Endothelial cell (in vitro differentiated cells): ENCODE results near the gene MSX1. TPM values are rescaled to one million over a fixed set of nuclear protein-coding genes. Genes with fewer than 3 reads are reported as not detected.

Experiments
- DNase-seq: peaks from one replicate; pipeline ENCODE4 v3.0.0; 2021; ENCODE audit warnings: low spot score
- H3K27ac Mint-ChIP-seq: one replicate; pipeline ENCODE4 v1.8.0; 2021; ENCODE audit warnings: mixed read lengths, inconsistent platforms; ENCODE audit not compliant: unreplicated experiment
- H3K27me3 Mint-ChIP-seq: one replicate; pipeline ENCODE4 v1.8.0; 2021; ENCODE audit warnings: mild to moderate bottlenecking, moderate library complexity, mixed read lengths, inconsistent platforms; ENCODE audit not compliant: unreplicated experiment
- H3K36me3 Mint-ChIP-seq: one replicate; pipeline ENCODE4 v1.8.0; 2021; ENCODE audit warnings: mild to moderate bottlenecking, low read depth, mixed read lengths, inconsistent platforms; ENCODE audit not compliant: unreplicated experiment
- H3K4me1 Mint-ChIP-seq: one replicate; pipeline ENCODE4 v1.8.0; 2021; ENCODE audit warnings: mild to moderate bottlenecking, mixed read lengths, inconsistent platforms; ENCODE audit not compliant: unreplicated experiment
- H3K4me3 Mint-ChIP-seq: one replicate; pipeline ENCODE4 v1.8.0; 2021; ENCODE audit warnings: mild to moderate bottlenecking, mixed read lengths, inconsistent platforms; ENCODE audit not compliant: unreplicated experiment
- H3K9me3 Mint-ChIP-seq: one replicate; pipeline ENCODE4 v1.8.0; 2021; ENCODE audit warnings: mixed read lengths, inconsistent platforms; ENCODE audit not compliant: unreplicated experiment
- CTCF ChIP-seq: fragments of 200-600 bp; sonication (generic); IDR thresholded peaks from one replicate; pipeline ENCODE4 v1.5.0; 2021; ENCODE audit warnings: antibody characterized with exemption; ENCODE audit not compliant: unreplicated experiment
- total RNA-seq: library from RNA; stranded (reverse); fragmentation: NEBNext Ultra II Directional; extraction: Animal tissue kit (Norgen Biotek cat#: 25700); gene quantifications from one replicate; pipeline ENCODE4 v1.2.1, GENCODE V29; 2021; ENCODE audit not compliant: unreplicated experiment

The MSX1 gene
- total RNA-seq, 1 donor from 2014 or later, result 17.4 TPM

GRCh38 chr4:4857001-4857808 is 2.3 kb upstream of the MSX1 start:
- Mint-ChIP-seq H3K4me1 (peaks cover 56% of the 10 kb centered on the region), H3K27me3 (peaks cover 29% of the 10 kb centered on the region)

GRCh38 chr4:4857809-4858508 is 1.5 kb upstream of the MSX1 start:
- peaks cover 31% of the 10 kb centered on the region for H3K27me3 Mint-ChIP-seq
- peaks cover 12% of the 10 kb centered on the region for H3K36me3 Mint-ChIP-seq
- H3K27ac Mint-ChIP-seq, result peak overlapping the region; percentile 73
- TF ChIP-seq CTCF, result no peak
- H3K9me3 Mint-ChIP-seq, result no peaks in the 10 kb centered on the region
- DNase-seq, result no peak
- H3K4me1 Mint-ChIP-seq, result peaks cover 56% of the 10 kb centered on the region
- H3K4me3 Mint-ChIP-seq, result peak overlapping the region; percentile 80

More at GRCh38 chr4:4857001-4857808, 2.3 kb upstream of the MSX1 start:
- Mint-ChIP-seq H3K9me3 (no peaks in the 10 kb centered on the region), H3K36me3 (peaks cover 7% of the 10 kb centered on the region), H3K4me3 (peak overlapping the region; percentile 78), H3K27ac (peak overlapping the region; percentile 5)
- DNase-seq, result no peak
- TF ChIP-seq CTCF, result no peak

GRCh38 chr4:4858527-4859324 is 739 bp upstream of the MSX1 start:
- H3K4me1 Mint-ChIP-seq, result peaks cover 54% of the 10 kb centered on the region
- no peak for DNase-seq
- H3K4me3 Mint-ChIP-seq, result peak overlapping the region; percentile 90
- TF ChIP-seq CTCF, result no peak
- H3K9me3 Mint-ChIP-seq, result no peaks in the 10 kb centered on the region
- peaks cover 32% of the 10 kb centered on the region for H3K27me3 Mint-ChIP-seq
- H3K36me3 Mint-ChIP-seq, result peaks cover 20% of the 10 kb centered on the region
- peak overlapping the region; percentile 78 for H3K27ac Mint-ChIP-seq

- no peak overlapping the region for H3K27ac Mint-ChIP-seq
These were observed 534 bp downstream of the MSX1 start for GRCh38 chr4:4859799-4860599.

More at GRCh38 chr4:4859799-4860599, 534 bp downstream of the MSX1 start:
- Mint-ChIP-seq H3K4me3 (peak overlapping the region; percentile 98), H3K36me3 (peaks cover 30% of the 10 kb centered on the region), H3K4me1 (peaks cover 55% of the 10 kb centered on the region), H3K27me3 (peaks cover 42% of the 10 kb centered on the region), H3K9me3 (no peaks in the 10 kb centered on the region)
- no peak for TF ChIP-seq CTCF
- DNase-seq, result peak; percentile 55
